GM19438 (cell line): ENCODE data around the gene SLC2A14.

Experiments used
- ATAC-seq: cut with Tn5 transposase; IDR thresholded peaks from one replicate; pipeline ENCODE4 v1.9.1; 2021; ENCODE audit warnings: low read depth; ENCODE audit not compliant: unreplicated experiment

SLC2A14 gene

DNA sequence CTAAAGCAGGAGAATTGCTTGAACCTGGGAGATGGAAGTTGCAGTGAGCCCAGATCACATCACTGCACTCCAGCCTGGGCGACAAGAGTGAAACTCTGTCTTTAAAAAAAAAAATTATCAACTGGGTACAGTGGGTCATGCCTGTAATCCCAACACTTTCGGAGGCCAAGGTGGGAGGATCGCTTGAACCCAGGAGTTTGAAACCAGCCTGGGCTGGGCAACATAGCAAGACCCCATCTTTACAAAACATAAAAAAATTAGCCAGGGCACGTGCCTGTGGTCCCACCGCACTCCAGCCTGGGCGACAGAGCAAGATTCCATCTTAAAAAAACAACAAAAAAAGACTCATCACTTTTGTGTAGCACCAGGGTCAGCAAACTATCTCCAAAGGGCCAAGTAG is 90.7 kb downstream of the SLC2A14 start:
- no peak for ATAC-seq

DNA sequence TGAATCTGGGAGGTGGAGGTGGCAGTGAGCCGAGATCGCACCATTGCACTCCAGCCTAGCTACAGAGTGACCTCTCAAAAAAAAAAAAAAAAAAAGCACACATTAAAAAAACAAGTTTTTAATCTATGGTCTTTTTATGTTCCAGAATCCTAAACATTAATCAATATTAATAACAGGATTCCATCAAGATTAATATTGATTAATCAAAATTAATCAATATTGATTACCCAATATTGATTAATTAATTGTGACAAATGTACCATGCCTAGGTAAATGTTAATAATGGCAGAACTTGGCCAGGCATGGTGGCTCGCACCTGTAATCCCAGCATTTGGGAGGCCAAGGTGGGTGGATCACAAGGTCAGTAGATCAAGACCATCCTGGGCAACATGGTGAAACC is 91.4 kb downstream of the SLC2A14 start:
- ATAC-seq, result no peak

- ATAC-seq, result no peak
Observed at GRCh38 chr12:7769999-7770398, 102.7 kb downstream of the SLC2A14 start.
